T-cell (primary cell): ENCODE results near the gene FNIP2. TPM values are rescaled to one million over a fixed set of nuclear protein-coding genes. Genes with fewer than 3 reads are reported as not detected.
"Not testable (repeated sequence)": the region's sequence is repeated elsewhere in the genome, so short reads cannot be mapped to it uniquely, and the experiment has no call there.

Experiments
- ATAC-seq, 4 experiments: fragments of 200-7000 bp in 3 of 4; fragments of 150-1000 bp in 1 of 4; cut with Tn5 transposase; replicated peaks in 1 of 4; 1 replicate in 3 of 4; 2 replicates in 1 of 4; pipeline ENCODE4 v1.10.0; 2021; ENCODE audit warnings: moderate library complexity in 3 of 4, mild to moderate bottlenecking in 2 of 4, moderate number of reproducible peaks in 1 of 4
- CTCF ChIA-PET, 2 donors: fragments of 300-600 bp; sonication (Branson Sonifier 250); formaldehyde crosslinking; loops; one replicate each; lab custom pipeline; 2022; ENCODE audit warnings: antibody characterized with exemption in 2 of 2; lab: Charles Lee
- POLR2A ChIA-PET, 2 donors: fragments of 300-600 bp; sonication (Branson Sonifier 250); formaldehyde crosslinking; loops; one replicate each; lab custom pipeline; 2022; ENCODE audit warnings: antibody characterized with exemption in 2 of 2; lab: Charles Lee
- DNase-seq, 35 experiments: peaks; one replicate each; pipeline versions ENCODE4 v3.0.0 to v3.0.0-alpha.2; 2013 to 2023
- H3K27ac ChIP-seq: one replicate; pipeline ENCODE4 v1.5.1; 2013; ENCODE audit warnings: low read length
- H3K27me3 ChIP-seq, 2 experiments: replicated peaks in 1 of 2; 1 replicate in 1 of 2; 2 replicates in 1 of 2; pipeline versions ENCODE4 v1.6.1 to v1.7.0; 2013; ENCODE audit warnings: low read length in 1 of 2, mixed read lengths in 1 of 2; ENCODE audit not compliant: control insufficient read depth in 2 of 2, insufficient read depth in 2 of 2; ENCODE audit errors: extremely low read depth in 1 of 2
- H3K36me3 ChIP-seq, 2 donors: 1 replicate in 1 of 2; 2 replicates in 1 of 2; pipeline versions ENCODE4 v1.6.1 to v1.7.0; 2013; ENCODE audit warnings: low read length in 1 of 2; ENCODE audit not compliant: control insufficient read depth in 2 of 2, insufficient read depth in 1 of 2; ENCODE audit errors: extremely low read depth in 1 of 2
- H3K4me1 ChIP-seq, 2 experiments: 1 replicate in 1 of 2; 2 replicates in 1 of 2; pipeline versions ENCODE4 v1.6.1 to v1.7.0; 2013; ENCODE audit warnings: low read length in 2 of 2, mixed read lengths in 1 of 2; ENCODE audit not compliant: insufficient read depth in 2 of 2, control insufficient read depth in 1 of 2; ENCODE audit errors: extremely low read depth in 1 of 2
- H3K4me3 ChIP-seq, 2 donors: 1 replicate in 1 of 2; 2 replicates in 1 of 2; pipeline versions ENCODE4 v1.5.1 to v1.7.0; 2013; ENCODE audit warnings: mild to moderate bottlenecking in 2 of 2, low read length in 1 of 2, moderate library complexity in 1 of 2; ENCODE audit not compliant: control insufficient read depth in 1 of 2; ENCODE audit errors: extremely low read depth in 1 of 2
- H3K9me3 ChIP-seq: 2 replicates; pipeline ENCODE4 v1.7.0; 2013
- H3K27ac Mint-ChIP-seq, 2 donors: one replicate each; pipeline ENCODE4 v1.8.0; 2020 to 2021; ENCODE audit warnings: mild to moderate bottlenecking in 2 of 2, mixed read lengths in 2 of 2
- H3K27me3 Mint-ChIP-seq, 2 donors: one replicate each; pipeline ENCODE4 v1.8.0; 2021 to 2022; ENCODE audit warnings: mixed read lengths in 2 of 2
- H3K36me3 Mint-ChIP-seq: one replicate; pipeline ENCODE4 v1.8.0; 2021; ENCODE audit warnings: mixed read lengths
- H3K4me1 Mint-ChIP-seq, 3 donors: one replicate each; pipeline ENCODE4 v1.8.0; 2020 to 2022; ENCODE audit warnings: mixed read lengths in 3 of 3, mild to moderate bottlenecking in 1 of 3
- H3K4me3 Mint-ChIP-seq, 3 donors: one replicate each; pipeline ENCODE4 v1.8.0; 2020 to 2022; ENCODE audit warnings: mild to moderate bottlenecking in 3 of 3, mixed read lengths in 3 of 3, moderate library complexity in 3 of 3
- H3K9me3 Mint-ChIP-seq, 3 donors: one replicate each; pipeline ENCODE4 v1.8.0; 2020 to 2022; ENCODE audit warnings: mixed read lengths in 3 of 3
- WGBS: methylation state at CpG from one replicate; pipeline ENCODE4 v1.1.5; 2013; ENCODE audit warnings: missing lambda C conversion rate; ENCODE audit not compliant: insufficient coverage; 5-methylcytosine and 5-hydroxymethylcytosine counted together
- total RNA-seq, 35 experiments: library from RNA in 6 of 35; stranded (reverse) in 6 of 35; fragments of 120-200 nt in 1 of 35; gene quantifications; one replicate each; pipeline versions ENCODE4 v1.2.1 to v1.2.4 and lab custom pipeline; 2013 to 2026

The FNIP2 gene
- total RNA-seq, 5 donors from 2014 or later (not counting 1 experiment from before 2014, with no cell fraction given): 6.7 to 11.1 (median 10.7) TPM

- no peaks in the 10 kb centered on the region for H3K27me3 Mint-ChIP-seq
- no peaks in the 10 kb centered on the region for H3K9me3 Mint-ChIP-seq
- no peak overlapping the region for H3K27ac Mint-ChIP-seq
- peaks cover 4% of the 10 kb centered on the region in 2 donors for H3K36me3 ChIP-seq
- peaks cover 29% of the 10 kb centered on the region for H3K36me3 Mint-ChIP-seq
- H3K4me1 ChIP-seq: peaks cover 0 to 3% of the 10 kb centered on the region in 2 experiments
- POLR2A ChIA-PET: no interaction called here
- no peak overlapping the region for H3K27ac ChIP-seq
- H3K4me3 ChIP-seq: no peak overlapping the region
- no CpG with 5 or more reads among the region's 3 CpGs for WGBS
- CTCF ChIA-PET: interaction anchor here (0.6 to 0.7 kb wide), 3 partner anchors 20 to 570 kb away, joined by 3 to 6 read pairs (median 4); no protein-coding TSS in a partner anchor
- peaks cover 0 to 5% (median under 1%) of the 10 kb centered on the region in 3 donors for H3K4me1 Mint-ChIP-seq
- H3K4me3 Mint-ChIP-seq: no peak overlapping the region
- no peaks in the 10 kb centered on the region for H3K27me3 ChIP-seq
- no peak for DNase-seq
- ATAC-seq: no peak
- H3K9me3 ChIP-seq: no peaks in the 10 kb centered on the region
These were observed 122.4 kb downstream of the FNIP2 start for GRCh38 chr4:158891256-158891655.

GRCh38 chr4:158894826-158895225 lies 126.0 kb downstream of the FNIP2 start:
- no CpG with 5 or more reads among the region's 2 CpGs for WGBS
- CTCF ChIA-PET: no interaction called here

GRCh38 chr4:158895797-158896576 lies 127.2 kb downstream of the FNIP2 start:
- Histone ChIP-seq H3K4me3 (no peak overlapping the region), H3K36me3 (no peaks in the 10 kb centered on the region), H3K9me3 (no peaks in the 10 kb centered on the region), H3K27me3 (no peaks in the 10 kb centered on the region), H3K4me1 (peaks cover 0 to 3% of the 10 kb centered on the region in 2 experiments), H3K27ac (peak overlapping the region; percentile 79)
- ChIA-PET POLR2A (interaction anchor here in 1 of 2 donors (0.5 kb wide), 1 partner anchor 15 kb away, joined by 3 read pairs; no protein-coding TSS in a partner anchor), CTCF (interaction anchor here in 1 of 2 donors (0.6 kb wide), 1 partner anchor 34 kb away, joined by 3 read pairs; no protein-coding TSS in a partner anchor)
- ATAC-seq: peak in 2 of 4 experiments; percentile 37 to 42
- Mint-ChIP-seq H3K27me3 (no peaks in the 10 kb centered on the region), H3K9me3 (no peaks in the 10 kb centered on the region), H3K4me3 (no peak overlapping the region), H3K36me3 (peaks cover 62% of the 10 kb centered on the region), H3K4me1 (peaks cover 0 to 12% (median 8%) of the 10 kb centered on the region in 3 donors), H3K27ac (peak overlapping the region; percentile 30 to 44)
- DNase-seq: peak in 9 of 35 experiments; percentile 1 to 29 (median 8)
- WGBS: no CpG with 5 or more reads among the region's 14 CpGs

More at GRCh38 chr4:158894826-158895225, 126.0 kb downstream of the FNIP2 start:
- Histone ChIP-seq H3K4me3 (no peak overlapping the region), H3K27ac (no peak overlapping the region), H3K9me3 (no peaks in the 10 kb centered on the region), H3K27me3 (no peaks in the 10 kb centered on the region), H3K4me1 (peaks cover 0 to 3% of the 10 kb centered on the region in 2 experiments), H3K36me3 (peaks cover 0 to 4% of the 10 kb centered on the region in 2 donors)
- DNase-seq (no peak), ATAC-seq (no peak)
- no peak overlapping the region for H3K27ac Mint-ChIP-seq
- no peaks in the 10 kb centered on the region for H3K27me3 Mint-ChIP-seq
- POLR2A ChIA-PET: no interaction called here
- no peak overlapping the region for H3K4me3 Mint-ChIP-seq
- peaks cover 0 to 12% (median 8%) of the 10 kb centered on the region in 3 donors for H3K4me1 Mint-ChIP-seq
- H3K36me3 Mint-ChIP-seq: peaks cover 55% of the 10 kb centered on the region
- no peaks in the 10 kb centered on the region for H3K9me3 Mint-ChIP-seq

GRCh38 chr4:158896577-158897238 lies 127.9 kb downstream of the FNIP2 start:
- peak in 2 of 4 experiments; percentile 29 to 34 for ATAC-seq
- H3K9me3 ChIP-seq: not testable (repeated sequence)
- DNase-seq: peak in 7 of 35 experiments; percentile 4 to 41 (median 10)

GRCh38 chr4:158900408-158900807 lies 131.6 kb downstream of the FNIP2 start:
- H3K27me3 Mint-ChIP-seq, H3K27ac ChIP-seq, CTCF ChIA-PET, H3K9me3 ChIP-seq, H3K4me3 ChIP-seq, H3K27ac Mint-ChIP-seq, ATAC-seq, H3K27me3 ChIP-seq, H3K36me3 ChIP-seq, H3K9me3 Mint-ChIP-seq, DNase-seq, H3K4me3 Mint-ChIP-seq: not testable (repeated sequence)
- H3K36me3 Mint-ChIP-seq: peaks cover 74% of the 10 kb centered on the region
- no CpG with 5 or more reads among the region's 2 CpGs for WGBS
- POLR2A ChIA-PET: interaction anchor here in 1 of 2 donors (0.7 kb wide), 1 partner anchor 35 kb away, joined by 5 read pairs; no protein-coding TSS in a partner anchor
- H3K4me1 ChIP-seq: peaks cover 0 to 15% of the 10 kb centered on the region in 2 experiments
- peaks cover 10 to 17% (median 12%) of the 10 kb centered on the region in 3 donors for H3K4me1 Mint-ChIP-seq

More at GRCh38 chr4:158896577-158897238, 127.9 kb downstream of the FNIP2 start:
- H3K4me3 ChIP-seq, H3K27me3 Mint-ChIP-seq, H3K27me3 ChIP-seq, POLR2A ChIA-PET, H3K9me3 Mint-ChIP-seq, H3K4me1 ChIP-seq, H3K36me3 ChIP-seq, H3K4me3 Mint-ChIP-seq: not testable (repeated sequence)
- Mint-ChIP-seq H3K4me1 (peaks cover 4 to 12% (median 8%) of the 10 kb centered on the region in 3 donors), H3K36me3 (peaks cover 66% of the 10 kb centered on the region), H3K27ac (peak overlapping the region; percentile 30 to 44)
- peak overlapping the region; percentile 79 for H3K27ac ChIP-seq
- CTCF ChIA-PET: interaction anchor here in 1 of 2 donors (0.6 kb wide), 1 partner anchor 34 kb away, joined by 3 read pairs; no protein-coding TSS in a partner anchor
- WGBS: no CpG with 5 or more reads among the region's 11 CpGs
